ENCODE data around the gene MRPS26. TPM values are rescaled to one million over a fixed set of nuclear protein-coding genes. Genes with fewer than 3 reads are reported as not detected.

Gene MRPS26
- polyA plus RNA-seq, 3 donors: 19.4 to 36.6 (median 29.8) TPM

DNA sequence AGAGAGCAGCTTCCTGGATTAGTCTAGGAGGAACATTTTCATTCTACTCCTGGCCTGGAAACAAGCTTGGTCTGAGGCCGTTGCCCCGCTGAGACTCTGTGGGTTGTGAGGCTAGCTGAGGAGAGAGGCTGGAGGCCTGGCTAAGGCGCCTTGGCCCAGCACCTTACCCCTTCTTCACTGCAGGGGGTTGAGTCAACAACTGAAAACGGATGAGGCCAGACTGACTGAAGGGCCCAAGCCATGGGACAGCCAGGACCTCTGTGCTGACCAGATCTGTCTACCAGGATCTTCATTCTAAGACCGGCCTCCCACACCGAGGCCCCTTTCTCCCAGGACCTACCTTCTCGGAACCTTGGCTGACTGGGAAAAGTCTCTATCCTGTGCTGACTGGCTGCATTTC lies 42.2 kb downstream of the MRPS26 start:
- H4K20me1 ChIP-seq (ENCODE audit: insufficient read depth, low read length): no peaks in the 10 kb centered on the region
- TF ChIP-seq, protein P1, sequence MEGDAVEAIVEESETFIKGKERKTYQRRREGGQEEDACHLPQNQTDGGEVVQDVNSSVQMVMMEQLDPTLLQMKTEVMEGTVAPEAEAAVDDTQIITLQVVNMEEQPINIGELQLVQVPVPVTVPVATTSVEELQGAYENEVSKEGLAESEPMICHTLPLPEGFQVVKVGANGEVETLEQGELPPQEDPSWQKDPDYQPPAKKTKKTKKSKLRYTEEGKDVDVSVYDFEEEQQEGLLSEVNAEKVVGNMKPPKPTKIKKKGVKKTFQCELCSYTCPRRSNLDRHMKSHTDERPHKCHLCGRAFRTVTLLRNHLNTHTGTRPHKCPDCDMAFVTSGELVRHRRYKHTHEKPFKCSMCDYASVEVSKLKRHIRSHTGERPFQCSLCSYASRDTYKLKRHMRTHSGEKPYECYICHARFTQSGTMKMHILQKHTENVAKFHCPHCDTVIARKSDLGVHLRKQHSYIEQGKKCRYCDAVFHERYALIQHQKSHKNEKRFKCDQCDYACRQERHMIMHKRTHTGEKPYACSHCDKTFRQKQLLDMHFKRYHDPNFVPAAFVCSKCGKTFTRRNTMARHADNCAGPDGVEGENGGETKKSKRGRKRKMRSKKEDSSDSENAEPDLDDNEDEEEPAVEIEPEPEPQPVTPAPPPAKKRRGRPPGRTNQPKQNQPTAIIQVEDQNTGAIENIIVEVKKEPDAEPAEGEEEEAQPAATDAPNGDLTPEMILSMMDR (IDR thresholded peaks at IDR 0.05): no peak
- Mint-ChIP-seq H3K27me3 (ENCODE audit: low read depth in 3 of 3) (peaks cover 56 to 62% (median 57%) of the 10 kb centered on the region in 3 donors), H3K9me3 (peaks cover 0 to 22% (median 13%) of the 10 kb centered on the region in 7 donors), H3K4me1 (peaks cover 19% of the 10 kb centered on the region), H3K27ac (no peak overlapping the region), H3K4me3 (no peak overlapping the region), H3K36me3 (peaks cover 0 to 8% of the 10 kb centered on the region in 2 donors)
- DNase-seq: no peak
- no peak overlapping the region for H2AFZ ChIP-seq (ENCODE audit: insufficient read depth, low read depth, low read length, poor library complexity, severe bottlenecking)
- peaks cover 7 to 17% of the 10 kb centered on the region in 2 donors for H3K9me3 ChIP-seq (replicated peaks in 1 of 2; ENCODE audit: control insufficient read depth in 1 of 2, insufficient read depth in 1 of 2, low read length in 2 of 2)
- H3K4me2 ChIP-seq (replicated peaks; ENCODE audit: extremely low read depth, low read length, poor library complexity, severe bottlenecking): no peak overlapping the region
- no peak overlapping the region for H3K27ac ChIP-seq (ENCODE audit: low read depth in 1 of 2, low read length in 2 of 2)
- H3K4me3 ChIP-seq (replicated peaks in 1 of 3; ENCODE audit: low read depth in 2 of 3, low read length in 3 of 3): no peak overlapping the region
- WGBS (ENCODE audit: insufficient coverage): 91% methylated on average over 4 of the region's 7 CpGs
- no peak overlapping the region for H3K9ac ChIP-seq (ENCODE audit: insufficient read depth, low read length, poor library complexity, severe bottlenecking)
- no peaks in the 10 kb centered on the region for H3K79me2 ChIP-seq (ENCODE audit: insufficient read depth, low read length)
- H3K27me3 ChIP-seq (ENCODE audit: control insufficient read depth in 2 of 2, insufficient read depth in 2 of 2, low read length in 2 of 2): peaks cover 30 to 56% of the 10 kb centered on the region in 2 donors
- H3K4me1 ChIP-seq (ENCODE audit: control insufficient read depth in 1 of 2, insufficient read depth in 2 of 2, low read length in 2 of 2): peaks cover 17 to 27% of the 10 kb centered on the region in 2 donors
- no peaks in the 10 kb centered on the region for H3K36me3 ChIP-seq (replicated peaks in 1 of 2; ENCODE audit: control insufficient read depth in 1 of 2, insufficient read depth in 2 of 2, low read length in 2 of 2)
- intact Hi-C loops (cut with micrococcal nuclease): no loop called here

GRCh38 chr20:3090565-3090964 lies 44.7 kb downstream of the MRPS26 start:
- Histone ChIP-seq H3K9ac (ENCODE audit: insufficient read depth, low read length, poor library complexity, severe bottlenecking) (no peak overlapping the region), H3K4me2 (replicated peaks; ENCODE audit: extremely low read depth, low read length, poor library complexity, severe bottlenecking) (no peak overlapping the region), H3K27ac (ENCODE audit: low read depth in 1 of 2, low read length in 2 of 2) (no peak overlapping the region), H3K9me3 (replicated peaks in 1 of 2; ENCODE audit: control insufficient read depth in 1 of 2, insufficient read depth in 1 of 2, low read length in 2 of 2) (no peaks in the 10 kb centered on the region), H3K36me3 (replicated peaks in 1 of 2; ENCODE audit: control insufficient read depth in 1 of 2, insufficient read depth in 2 of 2, low read length in 2 of 2) (no peaks in the 10 kb centered on the region), H2AFZ (ENCODE audit: insufficient read depth, low read depth, low read length, poor library complexity, severe bottlenecking) (no peak overlapping the region), H3K79me2 (ENCODE audit: insufficient read depth, low read length) (no peaks in the 10 kb centered on the region), H4K20me1 (ENCODE audit: insufficient read depth, low read length) (no peaks in the 10 kb centered on the region), H3K4me1 (ENCODE audit: control insufficient read depth in 1 of 2, insufficient read depth in 2 of 2, low read length in 2 of 2) (peaks cover 12 to 21% of the 10 kb centered on the region in 2 donors), H3K4me3 (replicated peaks in 1 of 3; ENCODE audit: low read depth in 2 of 3, low read length in 3 of 3) (no peak overlapping the region), H3K27me3 (ENCODE audit: control insufficient read depth in 2 of 2, insufficient read depth in 2 of 2, low read length in 2 of 2) (peaks cover 26 to 46% of the 10 kb centered on the region in 2 donors)
- Mint-ChIP-seq H3K4me3 (peak overlapping the region in 1 of 2 donors; percentile 78), H3K36me3 (peaks cover 0 to 7% of the 10 kb centered on the region in 2 donors), H3K4me1 (peaks cover 19% of the 10 kb centered on the region), H3K27ac (no peak overlapping the region), H3K9me3 (peaks cover 0 to 14% (median 10%) of the 10 kb centered on the region in 7 donors), H3K27me3 (ENCODE audit: low read depth in 3 of 3) (peaks cover 50 to 63% (median 54%) of the 10 kb centered on the region in 3 donors)
- DNase-seq: no peak
- WGBS (ENCODE audit: insufficient coverage): no CpG with 5 or more reads among the region's 1 CpG
- TF ChIP-seq, protein P1 (IDR thresholded peaks at IDR 0.05): no peak
- intact Hi-C loops (cut with micrococcal nuclease): no loop called here

Measured in CD14-positive monocyte (primary cell).